ENCODE measurements around the gene SPAG16.

- TF ChIP-seq CTCF (IDR thresholded peaks at IDR 0.05) (no peak), RAD21 (IDR thresholded peaks at IDR 0.05; ENCODE audit: low read length) (no peak)
Observed at GRCh38 chr2:213537579-213537978, 253.3 kb downstream of the SPAG16 start.
